Activated naive CD4-positive, alpha-beta T cell treated with anti-CD3 and anti-CD28 coated beads, Interleukin-2, amount 50 U/mL, for 24 hours (primary cell): ENCODE measurements around the gene SORT1.

Source experiments
- H3K27ac Mint-ChIP-seq: one replicate; pipeline ENCODE4 v1.8.0; 2021; ENCODE audit warnings: mild to moderate bottlenecking, mixed read lengths
- H3K27me3 Mint-ChIP-seq: one replicate; pipeline ENCODE4 v1.8.0; 2021; ENCODE audit warnings: mixed read lengths
- H3K36me3 Mint-ChIP-seq: one replicate; pipeline ENCODE4 v1.8.0; 2021; ENCODE audit warnings: mixed read lengths
- H3K4me1 Mint-ChIP-seq: one replicate; pipeline ENCODE4 v1.8.0; 2021; ENCODE audit warnings: mixed read lengths
- H3K4me3 Mint-ChIP-seq: one replicate; pipeline ENCODE4 v1.8.0; 2021; ENCODE audit warnings: mild to moderate bottlenecking, mixed read lengths
- H3K9me3 Mint-ChIP-seq: one replicate; pipeline ENCODE4 v1.8.0; 2021; ENCODE audit warnings: mixed read lengths

The SORT1 gene

GRCh38 chr1:109372281-109372680 is 25.4 kb downstream of the SORT1 start:
- H3K27ac Mint-ChIP-seq, result no peak overlapping the region
- no peaks in the 10 kb centered on the region for H3K36me3 Mint-ChIP-seq

GRCh38 chr1:109371341-109371739 is 26.4 kb downstream of the SORT1 start:
- Mint-ChIP-seq H3K36me3 (no peaks in the 10 kb centered on the region), H3K9me3 (no peaks in the 10 kb centered on the region), H3K4me1 (peaks cover 7% of the 10 kb centered on the region), H3K4me3 (no peak overlapping the region), H3K27me3 (peaks cover 13% of the 10 kb centered on the region), H3K27ac (no peak overlapping the region)

More at GRCh38 chr1:109372281-109372680, 25.4 kb downstream of the SORT1 start:
- peaks cover 11% of the 10 kb centered on the region for H3K27me3 Mint-ChIP-seq
- H3K9me3 Mint-ChIP-seq, result no peaks in the 10 kb centered on the region
- H3K4me1 Mint-ChIP-seq, result peaks cover 7% of the 10 kb centered on the region
- H3K4me3 Mint-ChIP-seq, result no peak overlapping the region

GRCh38 chr1:109370712-109371340 is 26.9 kb downstream of the SORT1 start:
- peaks cover 13% of the 10 kb centered on the region for H3K27me3 Mint-ChIP-seq
- no peaks in the 10 kb centered on the region for H3K9me3 Mint-ChIP-seq
- H3K4me3 Mint-ChIP-seq, result no peak overlapping the region
- H3K27ac Mint-ChIP-seq, result no peak overlapping the region
- peaks cover 7% of the 10 kb centered on the region for H3K4me1 Mint-ChIP-seq
- no peaks in the 10 kb centered on the region for H3K36me3 Mint-ChIP-seq

GRCh38 chr1:109369167-109369746 is 28.5 kb downstream of the SORT1 start:
- peaks cover 7% of the 10 kb centered on the region for H3K4me1 Mint-ChIP-seq
- no peaks in the 10 kb centered on the region for H3K9me3 Mint-ChIP-seq
- H3K27ac Mint-ChIP-seq, result no peak overlapping the region
- no peak overlapping the region for H3K4me3 Mint-ChIP-seq
- peaks cover 15% of the 10 kb centered on the region for H3K27me3 Mint-ChIP-seq
- no peaks in the 10 kb centered on the region for H3K36me3 Mint-ChIP-seq

GRCh38 chr1:109368464-109368863 is 29.3 kb downstream of the SORT1 start:
- H3K27me3 Mint-ChIP-seq, result peaks cover 20% of the 10 kb centered on the region
- no peak overlapping the region for H3K4me3 Mint-ChIP-seq
- H3K9me3 Mint-ChIP-seq, result no peaks in the 10 kb centered on the region
- peaks cover 7% of the 10 kb centered on the region for H3K4me1 Mint-ChIP-seq
- H3K36me3 Mint-ChIP-seq, result no peaks in the 10 kb centered on the region
- no peak overlapping the region for H3K27ac Mint-ChIP-seq

- peaks cover 19% of the 10 kb centered on the region for H3K27me3 Mint-ChIP-seq
These were observed 30.1 kb downstream of the SORT1 start for GRCh38 chr1:109367626-109368025.

GRCh38 chr1:109365642-109366204 is 32.0 kb downstream of the SORT1 start:
- Mint-ChIP-seq H3K4me1 (peaks cover 4% of the 10 kb centered on the region), H3K4me3 (no peak overlapping the region), H3K27ac (no peak overlapping the region), H3K36me3 (no peaks in the 10 kb centered on the region), H3K9me3 (no peaks in the 10 kb centered on the region), H3K27me3 (peaks cover 19% of the 10 kb centered on the region)

More at GRCh38 chr1:109367626-109368025, 30.1 kb downstream of the SORT1 start:
- peaks cover 7% of the 10 kb centered on the region for H3K4me1 Mint-ChIP-seq
- no peaks in the 10 kb centered on the region for H3K9me3 Mint-ChIP-seq
- no peaks in the 10 kb centered on the region for H3K36me3 Mint-ChIP-seq
- no peak overlapping the region for H3K4me3 Mint-ChIP-seq
- H3K27ac Mint-ChIP-seq, result no peak overlapping the region

- Mint-ChIP-seq H3K36me3 (no peaks in the 10 kb centered on the region), H3K27me3 (peaks cover 8% of the 10 kb centered on the region), H3K4me1 (no peaks in the 10 kb centered on the region), H3K27ac (no peak overlapping the region), H3K9me3 (no peaks in the 10 kb centered on the region), H3K4me3 (no peak overlapping the region)
These were observed 36.1 kb downstream of the SORT1 start for GRCh38 chr1:109361649-109362048.

- Mint-ChIP-seq H3K27ac (no peak overlapping the region), H3K36me3 (no peaks in the 10 kb centered on the region), H3K27me3 (peaks cover 8% of the 10 kb centered on the region), H3K4me1 (no peaks in the 10 kb centered on the region), H3K9me3 (no peaks in the 10 kb centered on the region), H3K4me3 (no peak overlapping the region)
These were observed 36.6 kb downstream of the SORT1 start for GRCh38 chr1:109361069-109361468.

- Mint-ChIP-seq H3K36me3 (no peaks in the 10 kb centered on the region), H3K4me1 (peaks cover 10% of the 10 kb centered on the region), H3K9me3 (no peaks in the 10 kb centered on the region), H3K27me3 (no peaks in the 10 kb centered on the region), H3K27ac (no peak overlapping the region), H3K4me3 (no peak overlapping the region)
These were observed 40.1 kb downstream of the SORT1 start for GRCh38 chr1:109357616-109358015.

- no peaks in the 10 kb centered on the region for H3K36me3 Mint-ChIP-seq
- no peak overlapping the region for H3K4me3 Mint-ChIP-seq
- H3K27ac Mint-ChIP-seq, result no peak overlapping the region
- no peaks in the 10 kb centered on the region for H3K27me3 Mint-ChIP-seq
- H3K4me1 Mint-ChIP-seq, result peaks cover 10% of the 10 kb centered on the region
- no peaks in the 10 kb centered on the region for H3K9me3 Mint-ChIP-seq
These were observed 40.8 kb downstream of the SORT1 start for GRCh38 chr1:109356915-109357314.

GRCh38 chr1:109356505-109356904 is 41.2 kb downstream of the SORT1 start:
- Mint-ChIP-seq H3K27ac (no peak overlapping the region), H3K36me3 (no peaks in the 10 kb centered on the region), H3K4me3 (no peak overlapping the region), H3K27me3 (no peaks in the 10 kb centered on the region), H3K4me1 (peaks cover 10% of the 10 kb centered on the region), H3K9me3 (no peaks in the 10 kb centered on the region)

GRCh38 chr1:109354929-109355328 is 42.8 kb downstream of the SORT1 start:
- Mint-ChIP-seq H3K27me3 (no peaks in the 10 kb centered on the region), H3K4me1 (peaks cover 10% of the 10 kb centered on the region), H3K4me3 (no peak overlapping the region), H3K9me3 (no peaks in the 10 kb centered on the region), H3K27ac (no peak overlapping the region), H3K36me3 (no peaks in the 10 kb centered on the region)

- no peaks in the 10 kb centered on the region for H3K9me3 Mint-ChIP-seq
- no peak overlapping the region for H3K27ac Mint-ChIP-seq
- H3K4me3 Mint-ChIP-seq, result no peak overlapping the region
- peaks cover 10% of the 10 kb centered on the region for H3K4me1 Mint-ChIP-seq
- no peaks in the 10 kb centered on the region for H3K36me3 Mint-ChIP-seq
- H3K27me3 Mint-ChIP-seq, result no peaks in the 10 kb centered on the region
These were observed 46.3 kb downstream of the SORT1 start for GRCh38 chr1:109351457-109351856.

- Mint-ChIP-seq H3K4me3 (no peak overlapping the region), H3K27ac (no peak overlapping the region), H3K36me3 (no peaks in the 10 kb centered on the region), H3K4me1 (peaks cover 10% of the 10 kb centered on the region), H3K27me3 (no peaks in the 10 kb centered on the region), H3K9me3 (no peaks in the 10 kb centered on the region)
These were observed 47.1 kb downstream of the SORT1 start for GRCh38 chr1:109350655-109351054.

GRCh38 chr1:109350182-109350581 is 47.5 kb downstream of the SORT1 start:
- no peaks in the 10 kb centered on the region for H3K9me3 Mint-ChIP-seq
- no peak overlapping the region for H3K27ac Mint-ChIP-seq
- no peaks in the 10 kb centered on the region for H3K36me3 Mint-ChIP-seq
- peaks cover 10% of the 10 kb centered on the region for H3K4me1 Mint-ChIP-seq
- H3K27me3 Mint-ChIP-seq, result peaks cover 1% of the 10 kb centered on the region
- no peak overlapping the region for H3K4me3 Mint-ChIP-seq
